SH-SY5Y (cell line): ENCODE measurements around the gene FHDC1.

Experiments used
- GATA2 ChIP-seq: IDR thresholded peaks from 2 replicates; pipeline ENCODE4 v1.6.1; 2011; ENCODE audit warnings: mild to moderate bottlenecking, low read depth, low read length
- GATA3 ChIP-seq: IDR thresholded peaks from 2 replicates; pipeline ENCODE4 v1.6.1; 2011; ENCODE audit warnings: low read depth, mild to moderate bottlenecking, low read length, moderate library complexity

FHDC1 gene

DNA sequence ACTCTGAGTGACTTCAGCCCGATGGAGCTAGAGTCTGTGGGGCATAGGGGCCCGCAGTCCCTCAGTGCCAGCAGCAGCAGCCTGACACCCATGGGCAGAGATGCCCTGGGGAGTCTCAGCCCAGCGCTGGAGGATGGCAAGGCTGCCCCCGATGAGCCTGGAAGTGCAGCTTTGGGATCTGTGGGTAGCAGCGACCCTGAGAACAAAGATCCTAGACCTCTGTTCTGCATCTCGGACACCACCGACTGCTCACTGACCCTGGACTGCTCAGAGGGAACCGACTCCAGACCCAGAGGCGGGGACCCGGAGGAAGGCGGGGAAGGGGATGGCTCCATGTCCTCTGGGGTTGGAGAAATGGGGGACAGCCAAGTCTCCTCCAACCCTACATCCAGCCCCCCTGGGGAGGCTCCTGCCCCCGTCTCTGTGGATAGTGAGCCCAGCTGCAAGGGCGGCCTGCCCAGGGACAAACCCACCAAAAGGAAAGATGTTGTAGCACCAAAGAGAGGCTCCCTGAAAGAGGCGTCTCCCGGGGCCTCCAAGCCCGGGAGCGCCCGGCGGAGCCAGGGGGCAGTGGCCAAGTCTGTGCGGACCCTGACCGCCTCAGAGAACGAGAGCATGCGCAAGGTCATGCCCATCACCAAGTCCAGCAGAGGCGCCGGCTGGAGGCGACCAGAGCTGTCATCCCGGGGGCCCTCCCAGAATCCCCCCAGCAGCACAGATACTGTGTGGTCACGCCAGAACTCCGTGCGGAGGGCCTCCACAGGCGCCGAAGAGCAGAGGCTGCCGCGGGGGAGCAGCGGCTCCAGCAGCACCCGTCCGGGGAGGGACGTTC lies 39.5 kb downstream of the FHDC1 start:
- TF ChIP-seq GATA3 (no peak), GATA2 (no peak)

DNA sequence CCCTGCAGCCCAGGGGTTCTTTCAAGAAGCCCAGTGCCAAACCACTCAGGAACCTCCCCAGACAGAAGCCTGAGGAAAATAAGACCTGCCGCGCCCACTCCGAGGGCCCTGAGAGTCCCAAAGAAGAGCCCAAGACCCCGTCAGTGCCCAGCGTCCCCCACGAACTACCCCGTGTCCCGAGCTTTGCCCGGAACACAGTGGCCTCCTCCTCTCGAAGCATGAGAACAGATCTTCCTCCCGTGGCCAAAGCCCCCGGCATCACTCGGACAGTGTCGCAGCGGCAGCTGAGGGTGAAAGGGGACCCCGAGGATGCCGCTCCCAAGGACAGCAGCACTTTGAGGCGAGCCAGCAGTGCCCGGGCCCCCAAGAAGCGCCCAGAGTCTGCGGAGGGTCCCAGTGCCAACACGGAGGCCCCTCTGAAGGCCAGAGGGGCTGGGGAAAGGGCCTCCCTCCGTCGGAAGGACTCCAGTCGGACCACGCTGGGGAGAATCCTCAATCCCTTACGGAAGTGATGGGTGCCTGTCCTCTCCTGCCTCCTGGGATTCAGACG lies 40.2 kb downstream of the FHDC1 start:
- TF ChIP-seq GATA3 (no peak), GATA2 (no peak)

DNA sequence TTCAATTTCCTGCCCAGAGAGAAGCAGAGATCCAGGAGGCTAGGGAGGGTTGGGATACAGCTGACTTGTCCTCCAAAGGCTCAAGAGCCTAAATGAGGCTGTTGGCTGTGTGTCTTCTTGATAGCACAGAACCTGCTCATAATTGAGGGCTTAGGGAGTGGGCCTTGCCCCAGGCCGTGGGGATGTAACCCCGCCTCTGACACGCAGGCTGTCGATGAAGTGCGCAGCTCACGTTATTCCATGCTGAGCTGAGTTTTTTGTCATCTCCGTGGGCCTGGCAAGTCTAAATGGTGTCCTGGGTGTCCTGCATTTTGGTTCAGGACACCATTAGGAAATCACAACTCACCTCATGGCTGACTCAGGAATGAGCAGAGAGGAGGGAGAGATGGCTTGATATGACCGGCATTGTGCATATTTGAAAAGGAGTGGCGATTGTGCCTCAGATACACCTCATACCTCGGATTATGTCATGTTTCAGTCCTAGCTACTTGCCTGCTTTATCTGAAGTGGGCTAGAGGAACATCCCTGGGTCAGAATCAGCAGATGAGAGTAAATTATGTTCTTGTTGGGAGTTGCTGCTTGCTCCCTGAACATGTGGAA lies 43.7 kb downstream of the FHDC1 start:
- TF ChIP-seq GATA2 (no peak), GATA3 (no peak)

DNA sequence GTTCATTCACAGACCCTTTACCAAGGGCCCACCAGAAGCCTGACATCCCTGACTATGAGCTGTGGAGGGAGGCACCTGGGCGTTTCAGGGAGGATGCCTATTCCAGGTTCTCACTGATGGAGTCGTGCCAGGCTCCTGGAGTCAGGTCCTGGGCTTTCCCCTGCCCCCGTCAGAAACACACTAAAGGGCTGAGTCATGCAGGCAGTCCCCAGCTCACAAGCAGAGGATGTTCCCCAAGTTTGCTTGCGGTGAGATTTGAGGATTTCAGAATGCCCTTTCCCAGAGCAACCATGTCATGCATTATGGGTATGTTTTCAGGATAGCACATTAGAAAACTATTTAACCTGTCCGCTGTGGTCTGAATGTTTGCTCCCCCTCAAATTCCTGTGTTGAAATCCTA lies 45.2 kb downstream of the FHDC1 start:
- TF ChIP-seq GATA2 (no peak), GATA3 (no peak)

DNA sequence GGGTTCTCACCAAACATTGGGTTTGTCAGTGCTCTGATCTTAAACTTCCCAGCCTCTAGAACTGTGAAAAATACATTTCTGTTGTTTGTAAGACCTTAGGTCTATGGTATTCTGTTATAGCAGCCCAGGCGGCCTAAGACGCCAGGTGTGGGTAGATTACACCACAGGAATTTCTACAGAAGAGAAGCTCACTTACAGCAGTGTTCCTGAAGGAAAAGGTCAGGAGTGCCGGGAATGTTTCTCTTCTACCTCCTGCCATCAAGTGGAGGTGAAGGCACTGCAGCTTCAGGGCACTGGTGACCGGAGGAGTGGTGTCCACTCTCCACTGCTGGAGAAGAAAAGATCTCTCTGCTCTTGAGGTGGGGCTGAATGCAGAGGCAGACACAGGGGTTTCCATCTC lies 45.7 kb downstream of the FHDC1 start:
- no peak for TF ChIP-seq GATA2
- no peak for TF ChIP-seq GATA3

DNA sequence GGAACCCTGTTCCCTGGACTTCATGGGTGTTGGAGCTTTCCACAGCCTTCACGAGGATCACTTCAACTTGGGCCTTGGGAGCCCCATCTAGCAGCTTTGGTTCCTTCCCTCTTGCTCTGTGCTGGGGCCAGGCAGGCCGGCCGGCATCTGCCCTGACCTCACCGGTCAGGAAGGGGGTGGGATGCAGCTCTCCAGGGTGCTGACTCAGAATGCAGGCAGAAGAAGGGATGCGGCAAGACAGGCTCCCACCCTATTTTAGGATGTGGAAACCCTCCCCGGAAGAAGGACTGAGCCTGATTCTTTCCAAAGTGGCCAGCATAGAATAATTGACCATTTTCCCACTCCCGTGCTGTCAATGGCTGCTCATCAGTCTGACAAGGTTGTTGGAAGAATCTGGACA lies 47.1 kb downstream of the FHDC1 start:
- TF ChIP-seq GATA3: no peak
- TF ChIP-seq GATA2: no peak

DNA sequence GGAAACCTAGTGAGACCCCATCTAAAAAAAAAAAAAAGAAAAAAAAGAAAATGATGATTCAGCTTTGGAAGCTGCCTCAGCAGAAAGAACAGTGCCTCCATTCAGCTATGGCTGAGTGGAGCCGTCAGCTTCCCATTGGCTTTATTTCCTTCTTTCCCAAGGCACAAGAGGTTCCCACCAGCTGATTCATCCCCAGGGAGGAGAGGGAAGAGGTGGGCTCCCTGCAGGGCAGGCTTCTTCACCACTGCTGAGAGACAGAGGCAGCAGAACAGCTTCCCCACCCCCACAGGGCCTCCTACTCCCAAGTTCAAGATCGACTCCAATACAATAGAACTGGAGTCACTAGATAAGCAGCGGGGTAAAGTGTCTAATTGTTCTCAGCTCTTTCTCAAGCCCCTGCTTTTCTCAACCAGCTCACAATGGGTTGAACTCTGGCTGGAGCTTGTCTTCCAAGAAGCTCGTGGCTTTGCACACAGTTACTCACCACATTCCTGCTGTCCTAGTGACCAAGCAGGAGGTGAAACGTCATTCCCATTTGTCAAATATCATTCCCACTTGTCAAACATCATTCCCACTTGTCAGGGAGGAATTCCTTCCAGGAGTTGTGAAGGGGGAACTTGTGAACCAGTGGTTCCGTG lies 47.8 kb downstream of the FHDC1 start:
- TF ChIP-seq GATA3: no peak
- no peak for TF ChIP-seq GATA2

DNA sequence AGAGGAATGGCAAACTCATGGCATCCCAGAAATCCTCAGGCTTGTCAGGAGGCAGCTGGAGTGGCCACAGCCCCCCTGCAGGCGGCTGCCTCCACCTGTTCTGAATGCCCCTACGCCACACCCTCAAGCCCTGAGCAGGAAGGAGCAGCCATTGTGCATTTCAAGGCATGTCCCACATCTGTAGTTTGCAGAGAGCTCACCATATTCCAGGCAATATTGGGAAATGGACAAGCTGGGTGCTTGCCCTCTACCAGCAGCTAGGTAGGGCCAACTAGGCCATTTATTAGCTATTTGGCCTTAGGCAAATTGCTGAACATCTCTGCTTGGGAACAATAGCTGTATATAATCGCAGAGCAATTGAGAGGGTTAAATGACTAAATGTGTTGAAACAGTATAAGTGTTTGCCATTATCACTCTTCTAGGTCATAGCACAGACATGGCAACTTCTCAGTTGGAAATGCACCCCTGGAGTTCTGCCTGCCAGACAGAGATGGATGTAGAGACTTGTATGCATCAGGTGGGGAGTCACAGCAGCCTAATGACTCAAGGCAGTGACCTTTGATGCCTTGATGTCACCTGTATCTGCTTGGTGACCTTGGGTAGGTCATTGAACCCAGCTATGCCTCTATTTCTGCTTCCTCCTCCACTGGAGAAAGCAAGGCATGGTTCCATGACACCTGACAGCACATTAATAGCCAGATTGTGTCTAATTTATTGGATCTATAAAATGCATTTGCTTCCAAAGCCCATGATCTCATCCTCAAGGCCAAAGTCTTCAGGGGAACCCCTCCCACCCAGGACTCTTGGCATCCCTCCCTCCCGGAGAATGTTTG lies 52.8 kb downstream of the FHDC1 start:
- no peak for TF ChIP-seq GATA3
- TF ChIP-seq GATA2: no peak

DNA sequence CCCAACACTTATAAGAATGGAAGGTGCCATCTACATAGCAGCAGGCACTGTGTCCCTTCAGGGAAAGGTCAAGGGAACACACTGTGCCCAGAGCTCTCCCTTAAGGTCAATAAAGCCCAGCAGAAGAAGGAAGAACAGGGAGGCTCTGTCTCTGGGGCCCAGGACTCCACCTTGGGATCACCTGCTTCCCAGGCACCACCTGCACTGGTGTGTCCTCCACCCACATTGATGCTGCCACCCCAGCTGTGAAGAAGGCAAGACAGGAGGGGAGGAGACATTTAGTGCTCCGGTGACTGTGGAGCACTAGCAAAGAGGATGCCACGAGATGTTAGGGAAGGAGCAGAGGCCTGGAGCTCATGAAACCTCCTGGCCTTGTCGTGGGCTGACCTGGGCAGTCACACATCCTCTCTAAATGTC lies 53.4 kb downstream of the FHDC1 start:
- TF ChIP-seq GATA3: no peak
- TF ChIP-seq GATA2: no peak

DNA sequence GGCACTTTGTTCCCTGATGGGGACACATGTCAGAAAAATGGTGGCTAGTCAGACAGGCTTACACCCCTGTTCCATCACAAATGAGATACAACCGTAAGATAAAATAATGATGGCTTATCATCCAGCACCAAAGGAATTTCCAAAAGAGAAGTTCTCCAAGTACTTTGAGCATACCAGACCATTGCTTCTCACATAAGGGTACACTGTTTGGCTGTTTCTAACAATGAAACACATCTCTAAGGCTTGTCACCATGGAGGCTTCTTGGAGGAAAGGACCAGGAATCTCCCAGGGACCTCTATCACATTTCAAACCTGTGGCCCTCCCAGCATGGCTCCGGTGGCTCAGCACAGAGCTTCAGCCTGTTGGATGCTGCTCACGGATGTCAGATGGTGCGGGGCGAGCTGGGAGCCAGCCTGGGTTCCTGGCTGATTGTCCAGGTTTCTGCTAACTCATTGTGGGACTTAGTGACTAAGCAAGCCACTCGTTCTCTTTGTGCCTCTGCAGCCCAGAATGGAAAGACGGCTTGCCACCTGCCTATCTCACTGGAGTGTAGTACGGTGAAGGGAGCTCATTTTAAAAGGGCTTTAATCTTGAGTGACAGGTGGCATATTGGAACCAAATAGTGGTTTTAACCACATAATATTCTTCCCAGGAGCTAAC lies 54.5 kb downstream of the FHDC1 start:
- TF ChIP-seq GATA3: no peak
- no peak for TF ChIP-seq GATA2

DNA sequence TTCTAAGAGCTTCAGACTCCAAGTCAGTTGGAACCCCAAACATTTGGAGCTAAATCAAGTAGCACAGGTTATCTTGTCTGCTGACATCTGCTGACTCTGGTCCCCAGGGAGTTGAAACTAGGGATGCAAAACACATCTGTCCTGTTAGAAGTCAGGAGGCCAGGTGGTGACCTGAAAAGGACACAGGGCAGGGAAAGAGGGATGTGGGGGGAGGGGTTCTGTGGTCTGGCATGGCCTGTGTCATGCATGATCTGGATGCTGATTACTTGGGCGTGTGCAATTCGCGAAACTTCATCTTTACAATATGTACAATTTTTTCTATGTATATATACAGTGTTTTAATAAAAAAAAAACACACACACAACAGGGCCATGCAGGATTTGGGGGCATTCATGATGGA lies 55.3 kb downstream of the FHDC1 start:
- no peak for TF ChIP-seq GATA2
- TF ChIP-seq GATA3: no peak

DNA sequence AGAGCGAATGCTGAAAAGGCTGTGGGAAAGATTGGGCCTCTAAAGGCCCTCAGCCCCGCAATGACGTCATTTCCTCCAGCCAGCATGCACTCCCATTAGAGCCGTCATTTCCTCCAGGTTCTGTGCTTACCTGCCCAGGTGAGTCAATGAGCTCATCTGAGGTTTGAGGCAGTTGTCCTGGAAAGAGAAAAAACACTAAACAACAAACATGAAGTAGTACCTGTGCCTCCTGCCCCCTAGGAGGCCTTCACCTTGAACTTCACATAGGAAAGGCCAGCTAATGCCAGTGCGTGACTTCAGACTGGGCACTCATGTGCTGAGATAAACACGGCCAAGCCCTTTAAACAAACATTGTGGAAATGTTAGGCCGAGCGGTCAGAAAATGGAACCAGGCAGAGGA lies 55.9 kb downstream of the FHDC1 start:
- TF ChIP-seq GATA2: no peak
- TF ChIP-seq GATA3: no peak

DNA sequence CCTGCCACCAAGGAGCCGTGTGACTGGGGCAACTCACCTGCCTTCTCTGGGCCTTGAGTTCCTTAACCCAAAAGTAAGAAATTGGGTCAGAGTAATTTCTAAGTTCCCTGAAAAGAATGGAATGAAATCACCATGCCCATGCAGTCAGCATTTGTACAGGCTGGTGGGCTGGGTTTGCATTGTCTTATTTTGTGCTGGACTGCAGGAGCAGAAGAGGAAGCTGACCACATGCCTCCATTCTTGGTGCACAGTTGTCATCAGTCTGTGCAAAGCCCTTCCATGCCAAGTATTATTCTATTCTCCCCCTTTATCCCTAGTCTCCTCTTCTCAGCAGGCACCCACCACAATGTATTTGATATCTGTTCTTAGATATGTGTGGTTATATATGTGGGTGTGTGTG lies 56.3 kb downstream of the FHDC1 start:
- TF ChIP-seq GATA3 (no peak), GATA2 (no peak)
